CD14-positive monocyte (primary cell): ENCODE measurements around the gene SNRPF. TPM values are rescaled to one million over a fixed set of nuclear protein-coding genes. Genes with fewer than 3 reads are reported as not detected.

Source experiments
- DNase-seq, 3 donors: peaks; one replicate each; pipeline ENCODE4 v3.0.0-alpha.2; 2011 to 2022
- H2AFZ ChIP-seq: 2 replicates; pipeline ENCODE4 v1.6.0; 2012; ENCODE audit warnings: mild to moderate bottlenecking, low read depth, low read length, inconsistent platforms; ENCODE audit not compliant: insufficient read depth, poor library complexity, severe bottlenecking
- H3K27ac ChIP-seq, 2 donors: 1 replicate in 1 of 2; 2 replicates in 1 of 2; pipeline ENCODE4 v1.5.1; 2012 to 2013; ENCODE audit warnings: low read length in 2 of 2, control low read depth in 1 of 2, inconsistent platforms in 1 of 2, low read depth in 1 of 2, mild to moderate bottlenecking in 1 of 2
- H3K27me3 ChIP-seq, 2 donors: one replicate each; pipeline versions ENCODE4 v1.6.0 to v1.6.1; 2011 to 2013; ENCODE audit warnings: low read length in 2 of 2; ENCODE audit not compliant: control insufficient read depth in 2 of 2, insufficient read depth in 2 of 2
- H3K36me3 ChIP-seq, 2 donors: replicated peaks in 1 of 2; 1 replicate in 1 of 2; 2 replicates in 1 of 2; pipeline versions ENCODE4 v1.5.1 to v1.6.1; 2012 to 2013; ENCODE audit warnings: low read length in 2 of 2, control low read depth in 1 of 2, inconsistent platforms in 1 of 2, mild to moderate bottlenecking in 1 of 2; ENCODE audit not compliant: insufficient read depth in 2 of 2, control insufficient read depth in 1 of 2
- H3K4me1 ChIP-seq, 2 donors: 1 replicate in 1 of 2; 2 replicates in 1 of 2; pipeline versions ENCODE4 v1.5.1 to v1.6.1; 2012 to 2013; ENCODE audit warnings: low read length in 2 of 2, control low read depth in 1 of 2, inconsistent platforms in 1 of 2, mild to moderate bottlenecking in 1 of 2, moderate library complexity in 1 of 2; ENCODE audit not compliant: insufficient read depth in 2 of 2, control insufficient read depth in 1 of 2
- H3K4me2 ChIP-seq: replicated peaks from 2 replicates; pipeline ENCODE3; 2012; ENCODE audit warnings: low read length, moderate library complexity, mild to moderate bottlenecking; ENCODE audit not compliant: poor library complexity, severe bottlenecking; ENCODE audit errors: extremely low read depth
- H3K4me3 ChIP-seq, 3 experiments: fragments of 200-600 bp in 1 of 3; sonication (generic) in 1 of 3; replicated peaks in 1 of 3; 1 replicate in 2 of 3; 2 replicates in 1 of 3; pipeline ENCODE4 v1.5.1; 2011 to 2013; ENCODE audit warnings: low read length in 3 of 3, mild to moderate bottlenecking in 3 of 3, control low read depth in 2 of 3, low read depth in 2 of 3, inconsistent platforms in 1 of 3, moderate library complexity in 1 of 3
- H3K79me2 ChIP-seq: 2 replicates; pipeline ENCODE4 v1.6.0; 2012; ENCODE audit warnings: mild to moderate bottlenecking, control low read depth, inconsistent platforms, low read length, moderate library complexity; ENCODE audit not compliant: insufficient read depth
- H3K9ac ChIP-seq: 2 replicates; pipeline ENCODE4 v1.6.0; 2017; ENCODE audit warnings: low read length, mild to moderate bottlenecking; ENCODE audit not compliant: insufficient read depth, poor library complexity, severe bottlenecking
- H3K9me3 ChIP-seq, 2 donors: replicated peaks in 1 of 2; 1 replicate in 1 of 2; 2 replicates in 1 of 2; pipeline versions ENCODE4 v1.5.1 to v1.6.1; 2012 to 2013; ENCODE audit warnings: low read length in 2 of 2, control low read depth in 1 of 2; ENCODE audit not compliant: control insufficient read depth in 1 of 2, insufficient read depth in 1 of 2
- H4K20me1 ChIP-seq: 2 replicates; pipeline ENCODE4 v1.6.0; 2012; ENCODE audit warnings: mild to moderate bottlenecking, low read length, control low read depth, moderate library complexity; ENCODE audit not compliant: insufficient read depth
- H3K27ac Mint-ChIP-seq, 7 donors: one replicate each; pipeline ENCODE4 v1.8.0; 2020; ENCODE audit warnings: mild to moderate bottlenecking in 7 of 7, mixed read lengths in 7 of 7, moderate library complexity in 6 of 7, inconsistent platforms in 2 of 7
- H3K27me3 Mint-ChIP-seq, 3 donors: one replicate each; pipeline ENCODE4 v1.8.0; 2021 to 2022; ENCODE audit warnings: low read depth in 3 of 3, mild to moderate bottlenecking in 3 of 3, mixed read lengths in 3 of 3, moderate library complexity in 3 of 3, inconsistent platforms in 1 of 3
- H3K36me3 Mint-ChIP-seq, 2 donors: one replicate each; pipeline ENCODE4 v1.8.0; 2020; ENCODE audit warnings: mixed read lengths in 2 of 2, inconsistent platforms in 1 of 2, mild to moderate bottlenecking in 1 of 2
- H3K4me1 Mint-ChIP-seq: one replicate; pipeline ENCODE4 v1.8.0; 2020; ENCODE audit warnings: mild to moderate bottlenecking, mixed read lengths
- H3K4me3 Mint-ChIP-seq, 2 donors: one replicate each; pipeline ENCODE4 v1.8.0; 2020; ENCODE audit warnings: mild to moderate bottlenecking in 2 of 2, mixed read lengths in 2 of 2, moderate library complexity in 1 of 2
- H3K9me3 Mint-ChIP-seq, 7 donors: one replicate each; pipeline ENCODE4 v1.8.0; 2020 to 2022; ENCODE audit warnings: mixed read lengths in 7 of 7, mild to moderate bottlenecking in 6 of 7, moderate library complexity in 6 of 7, inconsistent platforms in 2 of 7
- CTCF ChIP-seq: fragments of 200-600 bp; IDR thresholded peaks from one replicate; pipeline ENCODE4 v1.8.0; 2022; ENCODE audit warnings: antibody characterized with exemption, mild to moderate bottlenecking
- WGBS: methylation state at CpG from one replicate; pipeline ENCODE4 v1.1.5; 2013; ENCODE audit warnings: missing lambda C conversion rate; ENCODE audit not compliant: insufficient coverage; 5-methylcytosine and 5-hydroxymethylcytosine counted together
- intact Hi-C, 2 donors: fragments of 100-400 bp; cut with micrococcal nuclease; formaldehyde crosslinking; loops; one replicate each; pipeline versions ENCODE4 v1.15.0 to v1.15.1; 2023
- polyA plus RNA-seq, 3 donors: library from polyadenylated mRNA; depleted of rRNA in 1 of 3; unstranded in 2 of 3; stranded (reverse) in 1 of 3; fragments of 300-500 nt in 2 of 3; fragments of >200 nt in 1 of 3; fragmentation: Illumina TruSeq in 2 of 3; gene quantifications; 1 replicate in 2 of 3; 2 replicates in 1 of 3; pipeline ENCODE4 v1.2.3, GENCODE V29; 2012 to 2021

Gene SNRPF
- polyA plus RNA-seq, 3 donors: 9.0 to 28.5 (median 23.5) TPM

GRCh38 chr12:95848575-95849388, 10.0 kb upstream of the SNRPF start:
- H2AFZ ChIP-seq: no peak overlapping the region
- H3K4me3 Mint-ChIP-seq: no peak overlapping the region
- H3K27ac ChIP-seq: no peak overlapping the region
- no peaks in the 10 kb centered on the region for H3K79me2 ChIP-seq
- intact Hi-C loops: no loop called here
- no peak overlapping the region for H3K27ac Mint-ChIP-seq
- H3K4me2 ChIP-seq: no peak overlapping the region
- no peaks in the 10 kb centered on the region for H3K36me3 Mint-ChIP-seq
- H3K4me3 ChIP-seq: no peak overlapping the region
- TF ChIP-seq CTCF: no peak
- H3K9me3 Mint-ChIP-seq: no peaks in the 10 kb centered on the region
- H3K9ac ChIP-seq: no peak overlapping the region
- no peak for DNase-seq
- peaks cover 4% of the 10 kb centered on the region for H3K4me1 Mint-ChIP-seq
- peaks cover 15 to 47% (median 17%) of the 10 kb centered on the region in 3 donors for H3K27me3 Mint-ChIP-seq
- 40% methylated on average over 1 of the region's 8 CpGs for WGBS
- no peaks in the 10 kb centered on the region for H4K20me1 ChIP-seq
- peaks cover 15 to 21% of the 10 kb centered on the region in 2 donors for H3K27me3 ChIP-seq
- no peaks in the 10 kb centered on the region for H3K4me1 ChIP-seq
- H3K36me3 ChIP-seq: no peaks in the 10 kb centered on the region
- H3K9me3 ChIP-seq: no peaks in the 10 kb centered on the region

- Mint-ChIP-seq H3K36me3 (no peaks in the 10 kb centered on the region), H3K4me3 (no peak overlapping the region), H3K27me3 (peaks cover 26 to 46% (median 27%) of the 10 kb centered on the region in 3 donors), H3K27ac (no peak overlapping the region), H3K4me1 (peaks cover 4% of the 10 kb centered on the region), H3K9me3 (no peaks in the 10 kb centered on the region)
- no peak for DNase-seq
- TF ChIP-seq CTCF: no peak
- no peak overlapping the region for H3K9ac ChIP-seq
- no peaks in the 10 kb centered on the region for H3K9me3 ChIP-seq
- no peaks in the 10 kb centered on the region for H3K4me1 ChIP-seq
- H3K4me2 ChIP-seq: no peak overlapping the region
- no peaks in the 10 kb centered on the region for H3K36me3 ChIP-seq
- H3K4me3 ChIP-seq: no peak overlapping the region
- WGBS: no CpG with 5 or more reads among the region's 3 CpGs
- no peaks in the 10 kb centered on the region for H4K20me1 ChIP-seq
- no peaks in the 10 kb centered on the region for H3K79me2 ChIP-seq
- H3K27me3 ChIP-seq: peaks cover 30 to 40% of the 10 kb centered on the region in 2 donors
- intact Hi-C loops: no loop called here
- no peak overlapping the region for H3K27ac ChIP-seq
- H2AFZ ChIP-seq: no peak overlapping the region
Observed at GRCh38 chr12:95851606-95852005, 7.1 kb upstream of the SNRPF start.
